Measurements from ENCODE around the gene EEFSEC.
A peak's percentile ranks its signal among the peaks of the same experiment; 100 is the strongest.

The EEFSEC gene

GRCh38 chr3:128153156-128154041 lies at the start of gene EEFSEC:
TSS of gene EEFSEC (plus strand) at chr3:128153481. CDS start at chr3:128153508, 27 bp downstream.
- peak; percentile 71 for DNase-seq (ENCODE audit: low spot score)

- no peak for DNase-seq (ENCODE audit: low spot score)
These were observed 45.4 kb upstream of the EEFSEC start for GRCh38 chr3:128107834-128108233.

- no peak for DNase-seq (ENCODE audit: low spot score)
These were observed 42.1 kb upstream of the EEFSEC start for GRCh38 chr3:128111147-128111546.

- peak; percentile 97 for DNase-seq (ENCODE audit: low spot score)
These were observed 40.8 kb upstream of the EEFSEC start for GRCh38 chr3:128112357-128112968.

GRCh38 chr3:128113817-128114794 lies 39.2 kb upstream of the EEFSEC start:
- no peak for DNase-seq (ENCODE audit: low spot score)

GRCh38 chr3:128122013-128122412 lies 31.3 kb upstream of the EEFSEC start:
- DNase-seq (ENCODE audit: low spot score): no peak

GRCh38 chr3:128123156-128123537 lies 30.1 kb upstream of the EEFSEC start:
- DNase-seq (ENCODE audit: low spot score): no peak

- DNase-seq (ENCODE audit: low spot score): peak; percentile 99
These were observed 29.5 kb upstream of the EEFSEC start, which contains the start of gene RUVBL1 for GRCh38 chr3:128123538-128124368. TSS of gene RUVBL1 (minus strand) at chr3:128123812. CDS start at chr3:128123724, 88 bp downstream.

GRCh38 chr3:128127236-128127635 lies 26.0 kb upstream of the EEFSEC start:
- DNase-seq (ENCODE audit: low spot score): no peak

- DNase-seq (ENCODE audit: low spot score): no peak
These were observed 25.0 kb upstream of the EEFSEC start for GRCh38 chr3:128128251-128128650.

GRCh38 chr3:128131897-128132646 lies 21.2 kb upstream of the EEFSEC start:
- DNase-seq (ENCODE audit: low spot score): no peak

GRCh38 chr3:128133273-128133883 lies 19.9 kb upstream of the EEFSEC start:
- peak; percentile 48 for DNase-seq (ENCODE audit: low spot score)

- no peak for DNase-seq (ENCODE audit: low spot score)
These were observed 9.8 kb upstream of the EEFSEC start for GRCh38 chr3:128143496-128143895.

GRCh38 chr3:128144512-128145187 lies 8.6 kb upstream of the EEFSEC start:
- no peak for DNase-seq (ENCODE audit: low spot score)

- DNase-seq (ENCODE audit: low spot score): no peak
These were observed 8.0 kb upstream of the EEFSEC start for GRCh38 chr3:128145279-128145678.

GRCh38 chr3:128146201-128146600 lies 7.1 kb upstream of the EEFSEC start:
- no peak for DNase-seq (ENCODE audit: low spot score)

GRCh38 chr3:128149650-128150049 lies 3.6 kb upstream of the EEFSEC start:
- DNase-seq (ENCODE audit: low spot score): no peak

- no peak for DNase-seq (ENCODE audit: low spot score)
These were observed 1.5 kb upstream of the EEFSEC start for GRCh38 chr3:128151758-128152274.

All from kidney capillary endothelial cell (primary cell).